Stimulated activated CD4-positive, alpha-beta T cell treated with anti-CD3 and anti-CD28 coated beads, Interleukin-15, amount 100 ng/mL, for 24 hours (primary cell): ENCODE data around the gene PSMD10.

Experiments used
- DNase-seq: peaks from one replicate; pipeline ENCODE4 v3.0.0-alpha.2; 2020

Gene PSMD10

GRCh38 chrX:108071578-108071977, 19.8 kb downstream of the PSMD10 start:
- no peak for DNase-seq

GRCh38 chrX:108070891-108071290, 20.5 kb downstream of the PSMD10 start:
- no peak for DNase-seq

GRCh38 chrX:108068121-108068520, 23.2 kb downstream of the PSMD10 start:
- no peak for DNase-seq

GRCh38 chrX:108064613-108065012, 26.7 kb downstream of the PSMD10 start:
- no peak for DNase-seq

GRCh38 chrX:108064001-108064400, 27.3 kb downstream of the PSMD10 start:
- DNase-seq = no peak

GRCh38 chrX:108059801-108060200, 31.5 kb downstream of the PSMD10 start:
- no peak for DNase-seq

- no peak for DNase-seq
These were observed 35.8 kb downstream of the PSMD10 start for GRCh38 chrX:108055546-108055945.

GRCh38 chrX:108053218-108053617, 38.1 kb downstream of the PSMD10 start:
- DNase-seq = no peak

- DNase-seq = no peak
These were observed 41.7 kb downstream of the PSMD10 start for GRCh38 chrX:108049649-108050048.

DNA sequence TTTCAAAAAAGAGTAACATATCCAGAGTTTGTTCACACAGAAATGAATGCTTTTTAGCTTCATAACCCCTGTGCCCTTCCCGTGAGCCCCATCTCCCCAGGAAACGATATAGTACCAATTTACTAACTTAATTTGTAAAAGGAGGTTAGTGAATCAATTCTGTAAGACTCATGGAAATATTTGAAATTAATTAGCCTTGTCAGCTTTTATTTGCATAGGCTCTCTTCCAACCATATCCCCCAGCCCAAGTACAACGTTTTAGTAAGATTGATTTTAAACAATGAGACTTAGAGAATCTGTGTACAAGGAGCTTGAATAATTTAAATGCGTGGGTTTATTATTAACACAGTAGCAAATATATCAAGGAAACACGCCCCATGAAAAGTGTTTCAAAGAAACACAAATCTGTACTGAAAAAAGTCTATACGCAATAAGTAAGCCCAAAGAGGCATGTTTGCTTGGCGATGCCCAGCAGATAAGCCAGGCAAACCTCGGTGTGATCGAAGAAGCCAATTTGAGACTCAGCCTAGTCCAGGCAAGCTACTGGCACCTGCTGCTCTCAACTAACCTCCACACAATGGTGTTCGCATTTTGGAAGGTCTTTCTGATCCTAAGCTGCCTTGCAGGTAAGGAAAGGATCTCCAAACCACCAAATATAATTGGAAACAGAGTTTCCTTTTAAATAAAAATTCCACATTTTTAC, 46.6 kb downstream of the PSMD10 start, which contains the start of gene VSIG1:
VSIG1 (plus strand) TSS at position 512 of the 703 bp plus-strand sequence; CDS start at position 578, 66 bp downstream.
- DNase-seq = no peak

- DNase-seq = no peak
These were observed 54.9 kb downstream of the PSMD10 start for GRCh38 chrX:108036298-108036973.

DNA sequence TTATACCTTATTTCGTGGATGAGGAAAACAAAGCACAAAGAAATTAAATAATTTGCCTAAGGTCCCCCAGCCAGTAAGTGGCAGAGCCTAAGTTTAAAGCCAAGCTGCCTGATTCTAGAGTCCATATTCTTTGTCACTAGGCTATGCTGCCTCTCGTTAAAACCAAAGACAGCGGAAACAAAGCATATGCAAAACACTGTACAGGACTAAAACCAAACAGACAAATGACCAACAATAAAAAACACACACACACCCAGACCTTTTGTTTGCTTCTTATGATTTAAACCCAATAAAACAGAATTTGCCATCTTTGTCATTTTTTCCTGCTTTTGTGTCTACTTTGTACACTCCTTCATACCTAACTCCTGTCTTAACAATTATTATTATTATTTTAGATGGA, 56.6 kb downstream of the PSMD10 start:
- DNase-seq = no peak
